Fibroblast of lung (primary cell): Measurements from ENCODE around the gene RGL2. TPM values are rescaled to one million over a fixed set of nuclear protein-coding genes. Genes with fewer than 3 reads are reported as not detected.

Source experiments
- DNase-seq, 2 donors: peaks; one replicate each; pipeline versions ENCODE4 v3.0.0 to v3.0.0-alpha.2; 2010; ENCODE audit warnings: low read depth in 2 of 2
- H2AFZ ChIP-seq: 2 replicates; pipeline ENCODE4 v1.5.1; 2012; ENCODE audit warnings: low read length, control low read depth, inconsistent platforms
- H3K27ac ChIP-seq: 2 replicates; pipeline ENCODE4 v1.5.1; 2011; ENCODE audit warnings: low read length, control low read depth; ENCODE audit not compliant: insufficient read depth
- H3K27me3 ChIP-seq: 2 replicates; pipeline ENCODE4 v1.5.1; 2011; ENCODE audit warnings: mild to moderate bottlenecking, low read length; ENCODE audit not compliant: control insufficient read depth, insufficient read depth
- H3K36me3 ChIP-seq: 2 replicates; pipeline ENCODE4 v1.5.1; 2011; ENCODE audit warnings: low read length; ENCODE audit not compliant: control insufficient read depth, insufficient read depth
- H3K4me1 ChIP-seq: 2 replicates; pipeline ENCODE4 v1.5.1; 2011; ENCODE audit warnings: low read length; ENCODE audit not compliant: control insufficient read depth, insufficient read depth; ENCODE audit errors: extremely low read depth
- H3K4me2 ChIP-seq: 2 replicates; pipeline ENCODE4 v1.5.1; 2011; ENCODE audit warnings: low read length, control low read depth; ENCODE audit not compliant: insufficient read depth; ENCODE audit errors: extremely low read depth
- H3K4me3 ChIP-seq, 4 experiments: fragments of 200-600 bp in 1 of 4; sonication (generic) in 1 of 4; replicated peaks in 1 of 4; 2 replicates each; pipeline ENCODE4 v1.5.1; 2011 to 2016; ENCODE audit warnings: low read length in 4 of 4, low read depth in 3 of 4, mild to moderate bottlenecking in 3 of 4, control low read depth in 2 of 4, inconsistent platforms in 1 of 4, mixed read lengths in 1 of 4; ENCODE audit not compliant: insufficient read depth in 1 of 4; ENCODE audit errors: control extremely low read depth in 1 of 4
- H3K79me2 ChIP-seq: 2 replicates; pipeline ENCODE4 v1.5.1; 2012; ENCODE audit warnings: mild to moderate bottlenecking, low read length, inconsistent platforms; ENCODE audit not compliant: control insufficient read depth, insufficient read depth
- H3K9ac ChIP-seq: 2 replicates; pipeline ENCODE4 v1.5.1; 2011; ENCODE audit warnings: mild to moderate bottlenecking, low read length, control low read depth; ENCODE audit not compliant: insufficient read depth
- H3K9me3 ChIP-seq: 2 replicates; pipeline ENCODE4 v1.5.1; 2012; ENCODE audit warnings: low read depth, low read length; ENCODE audit not compliant: control insufficient read depth, insufficient read depth
- H4K20me1 ChIP-seq: 2 replicates; pipeline ENCODE4 v1.5.1; 2011; ENCODE audit warnings: low read length; ENCODE audit not compliant: control insufficient read depth, insufficient read depth; ENCODE audit errors: extremely low read depth
- EZH2 ChIP-seq: IDR thresholded peaks from 2 replicates; pipeline ENCODE4 v1.5.1; 2012; ENCODE audit warnings: low read length, control low read depth, mild to moderate bottlenecking; ENCODE audit errors: missing control alignments
- polyA plus RNA-seq, 2 donors: library from polyadenylated mRNA; depleted of rRNA in 1 of 2; stranded (reverse) in 1 of 2; unstranded in 1 of 2; fragments of >200 nt; gene quantifications; 2 replicates each; pipeline ENCODE4 v1.2.1, GENCODE V29; 2011 to 2012; ENCODE audit warnings: missing spikeins in 1 of 2
- total RNA-seq: library from RNA; depleted of rRNA; stranded (reverse); fragments of >200 nt; gene quantifications from 2 replicates; pipeline ENCODE4 v1.2.1, GENCODE V29; 2014
- TF ChIP-seq, protein P1 (sequence below), 2 donors: IDR thresholded peaks in 1 of 2; conservative IDR thresholded peaks in 1 of 2; 1 replicate in 1 of 2; 2 replicates in 1 of 2; pipeline ENCODE4 v1.5.1; 2011 to 2012; ENCODE audit warnings: low read length in 2 of 2, control low read depth in 1 of 2, inconsistent platforms in 1 of 2, low read depth in 1 of 2, mild to moderate bottlenecking in 1 of 2

Gene RGL2
- total and polyA plus RNA-seq, 2 donors (not counting 1 experiment from before 2014, with no cell fraction given), result 17.4 to 22.8 TPM

GRCh38 chr6:33280539-33280938 is 18.2 kb downstream of the RGL2 start:
- no peak overlapping the region for H3K4me3 ChIP-seq
- H3K9ac ChIP-seq, result no peak overlapping the region
- H3K27ac ChIP-seq, result no peak overlapping the region
- TF ChIP-seq, protein P1, sequence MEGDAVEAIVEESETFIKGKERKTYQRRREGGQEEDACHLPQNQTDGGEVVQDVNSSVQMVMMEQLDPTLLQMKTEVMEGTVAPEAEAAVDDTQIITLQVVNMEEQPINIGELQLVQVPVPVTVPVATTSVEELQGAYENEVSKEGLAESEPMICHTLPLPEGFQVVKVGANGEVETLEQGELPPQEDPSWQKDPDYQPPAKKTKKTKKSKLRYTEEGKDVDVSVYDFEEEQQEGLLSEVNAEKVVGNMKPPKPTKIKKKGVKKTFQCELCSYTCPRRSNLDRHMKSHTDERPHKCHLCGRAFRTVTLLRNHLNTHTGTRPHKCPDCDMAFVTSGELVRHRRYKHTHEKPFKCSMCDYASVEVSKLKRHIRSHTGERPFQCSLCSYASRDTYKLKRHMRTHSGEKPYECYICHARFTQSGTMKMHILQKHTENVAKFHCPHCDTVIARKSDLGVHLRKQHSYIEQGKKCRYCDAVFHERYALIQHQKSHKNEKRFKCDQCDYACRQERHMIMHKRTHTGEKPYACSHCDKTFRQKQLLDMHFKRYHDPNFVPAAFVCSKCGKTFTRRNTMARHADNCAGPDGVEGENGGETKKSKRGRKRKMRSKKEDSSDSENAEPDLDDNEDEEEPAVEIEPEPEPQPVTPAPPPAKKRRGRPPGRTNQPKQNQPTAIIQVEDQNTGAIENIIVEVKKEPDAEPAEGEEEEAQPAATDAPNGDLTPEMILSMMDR (conservative IDR thresholded peaks at IDR 0.05 in 1 of 2, IDR thresholded peaks at IDR 0.05 in 1 of 2; ENCODE audit: low read depth in 1 of 2, low read length in 2 of 2), result no peak
- TF ChIP-seq EZH2, result no peak
- no peak for DNase-seq
- peaks cover 31% of the 10 kb centered on the region for H3K36me3 ChIP-seq
- no peaks in the 10 kb centered on the region for H3K9me3 ChIP-seq
- H4K20me1 ChIP-seq, result no peaks in the 10 kb centered on the region
- H3K27me3 ChIP-seq, result no peaks in the 10 kb centered on the region
- H3K79me2 ChIP-seq, result peaks cover 4% of the 10 kb centered on the region
- no peak overlapping the region for H2AFZ ChIP-seq
- no peak overlapping the region for H3K4me2 ChIP-seq
- H3K4me1 ChIP-seq, result peaks cover 9% of the 10 kb centered on the region

DNA sequence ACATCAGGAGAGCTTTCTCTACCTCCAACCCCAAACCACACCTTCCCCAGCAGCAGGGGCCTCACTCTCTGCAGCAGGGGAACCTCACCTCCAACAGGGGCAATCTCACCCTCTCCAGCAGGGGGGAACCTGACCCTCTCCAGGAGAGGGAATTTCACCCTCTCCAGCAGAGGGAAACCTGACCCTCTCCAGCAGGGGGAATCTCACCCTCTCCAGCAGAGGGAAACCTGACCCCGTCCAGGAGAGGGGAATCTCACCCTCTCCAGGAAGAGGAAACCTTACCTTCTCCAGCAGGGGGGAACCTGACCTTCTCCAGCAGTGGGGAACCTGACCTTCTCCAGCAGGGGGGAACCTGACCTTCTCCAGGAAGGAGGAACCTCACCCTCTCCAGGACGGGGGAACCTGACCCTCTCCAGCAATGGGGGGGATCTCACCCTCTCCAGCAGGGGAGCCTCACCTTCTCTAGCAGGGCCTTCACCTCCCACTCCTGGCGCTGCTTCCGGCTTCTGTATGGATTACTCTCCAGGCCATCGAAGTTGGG is 18.7 kb downstream of the RGL2 start:
- H3K27ac ChIP-seq, result no peak overlapping the region
- no peaks in the 10 kb centered on the region for H3K27me3 ChIP-seq
- TF ChIP-seq, protein P1 (conservative IDR thresholded peaks at IDR 0.05 in 1 of 2, IDR thresholded peaks at IDR 0.05 in 1 of 2; ENCODE audit: low read depth in 1 of 2, low read length in 2 of 2), result peak; percentile 36 to 49
- no peak for TF ChIP-seq EZH2
- H3K4me2 ChIP-seq, result no peak overlapping the region
- no peaks in the 10 kb centered on the region for H3K9me3 ChIP-seq
- H3K4me3 ChIP-seq, result no peak overlapping the region
- no peak overlapping the region for H3K9ac ChIP-seq
- peaks cover 9% of the 10 kb centered on the region for H3K79me2 ChIP-seq
- peaks cover 11% of the 10 kb centered on the region for H3K4me1 ChIP-seq
- H2AFZ ChIP-seq, result no peak overlapping the region
- H3K36me3 ChIP-seq, result peaks cover 29% of the 10 kb centered on the region
- H4K20me1 ChIP-seq, result no peaks in the 10 kb centered on the region
- peak; percentile 42 to 45 for DNase-seq

GRCh38 chr6:33279257-33279695 is 19.5 kb downstream of the RGL2 start:
- DNase-seq, result no peak
- no peaks in the 10 kb centered on the region for H4K20me1 ChIP-seq
- H3K9ac ChIP-seq, result no peak overlapping the region
- peaks cover 31% of the 10 kb centered on the region for H3K36me3 ChIP-seq
- H3K4me1 ChIP-seq, result peaks cover 12% of the 10 kb centered on the region
- H3K4me3 ChIP-seq, result no peak overlapping the region
- no peak overlapping the region for H3K27ac ChIP-seq
- H3K9me3 ChIP-seq, result no peaks in the 10 kb centered on the region
- H3K4me2 ChIP-seq, result no peak overlapping the region
- no peak overlapping the region for H2AFZ ChIP-seq
- no peaks in the 10 kb centered on the region for H3K27me3 ChIP-seq
- peaks cover 17% of the 10 kb centered on the region for H3K79me2 ChIP-seq
- no peak for TF ChIP-seq EZH2
- TF ChIP-seq, protein P1 (conservative IDR thresholded peaks at IDR 0.05 in 1 of 2, IDR thresholded peaks at IDR 0.05 in 1 of 2; ENCODE audit: low read depth in 1 of 2, low read length in 2 of 2), result no peak
